Measurements from ENCODE around the gene TRIM59. TPM values are rescaled to one million over a fixed set of nuclear protein-coding genes. Genes with fewer than 3 reads are reported as not detected.

The TRIM59 gene
- 46.0 and 53.4 TPM in 2 replicates for total RNA-seq (2013; cell fraction: nucleolus; rRNA removed)
- total RNA-seq (2014; rRNA removed) = 33.5 and 41.5 TPM in 2 replicates
- 38.6 and 40.2 TPM in 2 replicates for total RNA-seq (2014; rRNA removed; fragmentation: Illumina TruSeq; extraction: Trizol)
- 27.2 and 29.6 TPM in 2 replicates for total RNA-seq (2021)
- 10.4 TPM for polyA plus RNA-seq (2011; ENCODE audit: low read depth)
- 33.1 and 43.6 TPM in 2 replicates for polyA plus RNA-seq (2011; rRNA removed)
- 12.3 and 16.9 TPM in 2 replicates for polyA plus RNA-seq (2011; cell fraction: cytosol; rRNA removed)
- 10.6 and 11.0 TPM in 2 replicates for polyA plus RNA-seq (2011; cell fraction: nucleus; rRNA removed)
- polyA plus RNA-seq (2012) = 11.5 and 12.6 TPM in 2 replicates
- 29.5 and 36.4 TPM in 2 replicates for polyA plus RNA-seq (2014; fragmentation: Illumina TruSeq; extraction: Trizol)
- 100 to 1,000 TPM in 1 of 2 experiments, 10 to 100 TPM in 1; 28.9 to 105 TPM for polyA plus RNA-seq (2014; fragmentation: Nextera tagmentation; extraction: Ambion mirVana)
- polyA plus RNA-seq (2014; rRNA removed) = 13.0 and 14.4 TPM in 2 replicates
- 10 to 100 TPM; 57.0 to 57.8 TPM for polyA plus RNA-seq (2016; fragmentation: Nextera tagmentation; extraction: Ambion mirVana)
- 24.6 and 29.3 TPM in 2 replicates for polyA minus RNA-seq (2011; rRNA and poly(A)+ RNA removed)
- polyA minus RNA-seq (2011; cell fraction: cytosol; rRNA and poly(A)+ RNA removed) = 14.7 and 21.5 TPM in 2 replicates
- polyA minus RNA-seq (2011; cell fraction: nucleus; rRNA and poly(A)+ RNA removed) = 13.4 and 22.3 TPM in 2 replicates
- percentile 92 among the genes with signal in this experiment for Bru-seq, nascent RNA
- BruChase-seq, experiment 1, labeled RNA remaining after a 6-hour chase = percentile 89 among the genes with signal in this experiment
- percentile 96 among the genes with signal in this experiment for BruChase-seq, experiment 2, labeled RNA remaining after a 2-hour chase
- long read RNA-seq, experiment 1, transcript TRIM59-201 (3 exons, 3,867 nt) = major isoform, 5 of 40 reads
- long read RNA-seq, experiment 1, partial matches to known transcripts = 1 of 40 reads
- long read RNA-seq, experiment 1, other reads (novel, unspliced or antisense) = 33 of 40 reads
- long read RNA-seq, experiment 2, transcript TRIM59-201 (3 exons, 3,867 nt) = major isoform, 31 of 60 reads
- long read RNA-seq, experiment 2, transcript TRIM59-206 (3 exons, 577 nt) = minor isoform, 8 of 60 reads
- long read RNA-seq, experiment 2, transcript TRIM59-207 (3 exons, 603 nt) = minor isoform, 5 of 60 reads
- long read RNA-seq, experiment 2, partial matches to known transcripts = 0 of 60 reads
- long read RNA-seq, experiment 2, other reads (novel, unspliced or antisense) = 12 of 60 reads

- Histone ChIP-seq H2AFZ (ENCODE audit: control insufficient read depth, low read depth, low read length) (peak within 1 kb of the TSS; percentile 98), H3K9ac (ENCODE audit: control insufficient read depth, insufficient read depth, low read length) (peak within 1 kb of the TSS; percentile 91), H3K9me3 (replicated peaks; ENCODE audit: control insufficient read depth, insufficient read depth, low read length) (no peaks in the 10 kb centered on the region; the same call in 1 of the 3 replicates), H3K4me1 (ENCODE audit: control insufficient read depth, insufficient read depth, low read length) (peaks cover 6% of the 10 kb centered on the region), H3K4me2 (ENCODE audit: control insufficient read depth, insufficient read depth) (peak within 1 kb of the TSS; percentile 93), H3K36me3 (ENCODE audit: control insufficient read depth in 2 of 2, insufficient read depth in 2 of 2, low read length in 1 of 2) (peaks cover 0 to 10% of the 10 kb centered on the region in 2 experiments; a peak in 1 of 4 replicates), H3K4me3 (peak within 1 kb of the TSS; percentile 89), H3K27ac (ENCODE audit: control insufficient read depth, insufficient read depth) (peak within 1 kb of the TSS; percentile 94), H3K79me2 (ENCODE audit: control insufficient read depth, insufficient read depth, low read length) (peaks cover 50% of the 10 kb centered on the region), H4K20me1 (ENCODE audit: control insufficient read depth, insufficient read depth) (no peaks in the 10 kb centered on the region), H3K27me3 (replicated peaks in 1 of 2; ENCODE audit: control insufficient read depth in 2 of 2, insufficient read depth in 2 of 2, low read length in 1 of 2) (no peaks in the 10 kb centered on the region)
- BruUV-seq (replicated peaks) = TSS peak; percentile 94
- SMC1A ChIA-PET (ENCODE audit: uncharacterized antibody, unreplicated experiment) = interaction anchor here (1.0 to 7.7 kb wide), 11 partner anchors 15 to 418 kb away, joined by 3 to 73 read pairs (median 4); partner anchors contain the start of genes IFT80 and KPNA4
- 37% methylated on average over 68 of the region's 71 CpGs for WGBS (ENCODE audit: insufficient coverage, insufficient replicate concordance, low lambda C conversion rate, missing lambda C conversion rate)
- RAD21 ChIA-PET (ENCODE audit: unreplicated experiment) = interaction anchor here (0.7 to 3.1 kb wide), 13 partner anchors 8 to 117 kb away, joined by 3 to 22 read pairs (median 4); partner anchors contain the start of gene SMC4
- peak; percentile 99 for FAIRE-seq
- in situ Hi-C loops (cut with MboI) (no loop called here), intact Hi-C loops (cut with micrococcal nuclease; ENCODE audit: unreplicated experiment) (loop anchor here (1.0 to 5.0 kb wide), 3 partner anchors 35 to 222 kb away; no protein-coding TSS in a partner anchor)
- POLR2A ChIA-PET = interaction anchor here (0.6 to 3.9 kb wide), 20 partner anchors 8 to 564 kb away, joined by 3 to 34 read pairs (median 5); partner anchors contain the start of genes IFT80 and SMC4
- peak; percentile 96 for DNase-seq (ENCODE audit: low read depth, low spot score)
- CTCF ChIA-PET = interaction anchor here (1.1 to 3.3 kb wide), 12 partner anchors 10 to 458 kb away, joined by 3 to 17 read pairs (median 4); no protein-coding TSS in a partner anchor
- peak; percentile 90 for ATAC-seq
- TF ChIP-seq STAT3 (IDR thresholded peaks at IDR 0.05; ENCODE audit: low read depth, low read length) = no peak
- TF ChIP-seq CBX3 (IDR thresholded peaks at IDR 0.05; ENCODE audit: borderline replicate concordance, low read depth) = no peak
- no peak; the same call in 1 of the 2 replicates for TF ChIP-seq BACH1 (IDR thresholded peaks at IDR 0.05; ENCODE audit: borderline replicate concordance)
- TF ChIP-seq RFX5 (IDR thresholded peaks at IDR 0.05; ENCODE audit: low read depth, low read length) = no peak
- TF ChIP-seq YY1 (IDR thresholded peaks at IDR 0.05; ENCODE audit: low read depth, low read length) = no peak; the same call in 1 of the 2 replicates
- TF ChIP-seq E4F1 (IDR thresholded peaks at IDR 0.05; ENCODE audit: borderline replicate concordance, partially characterized antibody) = no peak
- peak; percentile 42 for TF ChIP-seq E2F8 (IDR thresholded peaks at IDR 0.05; ENCODE audit: low read depth, partially characterized antibody)
- TF ChIP-seq KAT2A (conservative IDR thresholded peaks at IDR 0.05; ENCODE audit: control insufficient read depth, low read depth, low read length) = no peak
- TF ChIP-seq KLF5 (IDR thresholded peaks at IDR 0.05; ENCODE audit: partially characterized antibody) = peak; percentile 93
- TF ChIP-seq MYB (IDR thresholded peaks at IDR 0.05; ENCODE audit: borderline replicate concordance, low read depth, low read length) = no peak
- peak; percentile 96; the same call in 1 of the 2 replicates for TF ChIP-seq CBX5 (IDR thresholded peaks at IDR 0.05; ENCODE audit: low read depth)
These were observed at the start of gene TRIM59 for GRCh38 chr3:160449636-160450598. TSS of gene TRIM59 (minus strand) at chr3:160449786. CDS start at chr3:160439183, 10,603 bp downstream.
